HUDEP-2 (cell line): Measurements from ENCODE around the gene MEF2D.

ENCODE experiments used
- DNase-seq, 76 experiments: peaks; one replicate each; lab custom pipeline; 2025; ENCODE audit not compliant: unreplicated experiment in 76 of 76; lab: John Stamatoyannopoulos, UW

Gene MEF2D

GRCh38 chr1:156451505-156452160 is 48.9 kb downstream of the MEF2D start:
- no peak for DNase-seq

- DNase-seq, result no peak
Measured at GRCh38 chr1:156448134-156448967, 52.2 kb downstream of the MEF2D start.

- DNase-seq, result peak in 64 of 76 experiments; percentile 2 to 86 (median 56)
Measured at GRCh38 chr1:156445789-156446263, 54.7 kb downstream of the MEF2D start.

GRCh38 chr1:156444407-156445001 is 56.1 kb downstream of the MEF2D start:
- DNase-seq, result peak in 11 of 76 experiments; percentile 11 to 24 (median 16)

- no peak for DNase-seq
Measured at GRCh38 chr1:156443286-156443685, 57.3 kb downstream of the MEF2D start.

GRCh38 chr1:156440654-156441437 is 59.7 kb downstream of the MEF2D start:
- DNase-seq, result no peak

- DNase-seq, result no peak
Measured at GRCh38 chr1:156439777-156440183, 60.8 kb downstream of the MEF2D start.

- no peak for DNase-seq
Measured at GRCh38 chr1:156439036-156439776, 61.4 kb downstream of the MEF2D start.

GRCh38 chr1:156438278-156438987 is 62.1 kb downstream of the MEF2D start:
- no peak for DNase-seq

- DNase-seq, result no peak
Measured at GRCh38 chr1:156437037-156437867, 63.3 kb downstream of the MEF2D start.

GRCh38 chr1:156436141-156437036 is 64.2 kb downstream of the MEF2D start:
- DNase-seq, result no peak

- DNase-seq, result no peak
Measured at GRCh38 chr1:156435545-156436140, 64.9 kb downstream of the MEF2D start.

- no peak for DNase-seq
Measured at GRCh38 chr1:156434989-156435544, 65.5 kb downstream of the MEF2D start.

- DNase-seq, result no peak
Measured at GRCh38 chr1:156433602-156434001, 67.0 kb downstream of the MEF2D start.

- no peak for DNase-seq
Measured at GRCh38 chr1:156433032-156433431, 67.5 kb downstream of the MEF2D start.

- no peak for DNase-seq
Measured at GRCh38 chr1:156432669-156433018, 67.9 kb downstream of the MEF2D start.
